ENCODE results near the gene APOBEC3H. TPM values are rescaled to one million over a fixed set of nuclear protein-coding genes. Genes with fewer than 3 reads are reported as not detected.
A peak's percentile ranks its signal among the peaks of the same experiment; 100 is the strongest.

The APOBEC3H gene
- total and polyA plus RNA-seq, 12 donors: 0.06 to 1.9 (median 0.61) TPM; not detected in 8

DNA sequence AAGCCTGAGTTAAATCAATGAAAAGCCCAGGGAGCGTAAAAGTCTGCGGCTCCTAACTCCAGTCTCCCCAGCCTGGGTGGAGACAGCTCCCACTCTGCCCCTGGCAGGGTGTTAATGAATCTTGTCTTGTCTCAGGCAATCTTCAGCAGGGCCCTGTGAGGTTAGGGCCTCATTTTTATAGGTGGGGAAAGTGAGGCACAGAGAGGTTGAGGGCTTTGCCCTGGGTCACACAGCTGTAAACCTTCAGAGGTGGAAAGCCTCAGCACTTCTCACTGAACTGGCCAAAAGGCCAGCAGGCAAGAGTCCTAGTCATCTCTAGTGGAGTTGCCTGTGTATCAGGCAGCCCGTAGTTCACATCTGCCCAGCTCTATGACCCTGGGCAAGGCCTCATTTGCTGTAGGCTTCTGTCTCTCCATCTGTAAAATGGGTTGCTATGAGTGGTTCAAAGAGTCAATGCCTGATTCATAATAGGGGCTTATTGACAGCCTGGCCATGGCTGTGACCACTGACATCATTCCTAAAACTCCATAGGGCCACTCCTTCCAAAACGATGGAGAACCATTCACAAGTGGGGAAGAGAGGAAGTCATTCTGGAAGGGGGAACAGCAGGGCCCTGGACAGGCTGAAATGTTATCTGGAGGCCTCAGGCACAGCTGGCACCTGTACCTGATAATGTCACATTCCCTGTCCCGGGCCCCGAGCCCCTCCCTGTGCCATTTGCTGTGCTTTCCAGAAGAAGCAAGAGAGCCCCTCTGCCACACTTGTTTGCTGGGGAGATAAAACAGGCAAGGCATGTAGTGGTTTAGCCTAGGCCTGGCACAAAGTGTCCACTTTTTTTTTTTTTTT, 49.4 kb downstream of the APOBEC3H start:
- Histone ChIP-seq H3K9me3 (no peaks in the 10 kb centered on the region), H3K4me1 (peaks cover 14 to 85% (median 73%) of the 10 kb centered on the region in 9 donors), H3K4me3 (peak overlapping the region; percentile 32 to 99 (median 89)), H3K27me3 (no peaks in the 10 kb centered on the region), H3K36me3 (peaks cover 0 to 35% (median 0%) of the 10 kb centered on the region in 9 donors), H3K27ac (peak overlapping the region; percentile 80 to 97 (median 90))
- ATAC-seq: peak in 1 of 8 donors; percentile 3
- TF ChIP-seq, protein P1, sequence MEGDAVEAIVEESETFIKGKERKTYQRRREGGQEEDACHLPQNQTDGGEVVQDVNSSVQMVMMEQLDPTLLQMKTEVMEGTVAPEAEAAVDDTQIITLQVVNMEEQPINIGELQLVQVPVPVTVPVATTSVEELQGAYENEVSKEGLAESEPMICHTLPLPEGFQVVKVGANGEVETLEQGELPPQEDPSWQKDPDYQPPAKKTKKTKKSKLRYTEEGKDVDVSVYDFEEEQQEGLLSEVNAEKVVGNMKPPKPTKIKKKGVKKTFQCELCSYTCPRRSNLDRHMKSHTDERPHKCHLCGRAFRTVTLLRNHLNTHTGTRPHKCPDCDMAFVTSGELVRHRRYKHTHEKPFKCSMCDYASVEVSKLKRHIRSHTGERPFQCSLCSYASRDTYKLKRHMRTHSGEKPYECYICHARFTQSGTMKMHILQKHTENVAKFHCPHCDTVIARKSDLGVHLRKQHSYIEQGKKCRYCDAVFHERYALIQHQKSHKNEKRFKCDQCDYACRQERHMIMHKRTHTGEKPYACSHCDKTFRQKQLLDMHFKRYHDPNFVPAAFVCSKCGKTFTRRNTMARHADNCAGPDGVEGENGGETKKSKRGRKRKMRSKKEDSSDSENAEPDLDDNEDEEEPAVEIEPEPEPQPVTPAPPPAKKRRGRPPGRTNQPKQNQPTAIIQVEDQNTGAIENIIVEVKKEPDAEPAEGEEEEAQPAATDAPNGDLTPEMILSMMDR (IDR thresholded peaks at IDR 0.05): no peak
- WGBS, 2 donors: 62 to 66% methylated on average over 6 of the region's 6 CpGs
- intact Hi-C loops (cut with DNase I): no loop called here
- DNase-seq: no peak

DNA sequence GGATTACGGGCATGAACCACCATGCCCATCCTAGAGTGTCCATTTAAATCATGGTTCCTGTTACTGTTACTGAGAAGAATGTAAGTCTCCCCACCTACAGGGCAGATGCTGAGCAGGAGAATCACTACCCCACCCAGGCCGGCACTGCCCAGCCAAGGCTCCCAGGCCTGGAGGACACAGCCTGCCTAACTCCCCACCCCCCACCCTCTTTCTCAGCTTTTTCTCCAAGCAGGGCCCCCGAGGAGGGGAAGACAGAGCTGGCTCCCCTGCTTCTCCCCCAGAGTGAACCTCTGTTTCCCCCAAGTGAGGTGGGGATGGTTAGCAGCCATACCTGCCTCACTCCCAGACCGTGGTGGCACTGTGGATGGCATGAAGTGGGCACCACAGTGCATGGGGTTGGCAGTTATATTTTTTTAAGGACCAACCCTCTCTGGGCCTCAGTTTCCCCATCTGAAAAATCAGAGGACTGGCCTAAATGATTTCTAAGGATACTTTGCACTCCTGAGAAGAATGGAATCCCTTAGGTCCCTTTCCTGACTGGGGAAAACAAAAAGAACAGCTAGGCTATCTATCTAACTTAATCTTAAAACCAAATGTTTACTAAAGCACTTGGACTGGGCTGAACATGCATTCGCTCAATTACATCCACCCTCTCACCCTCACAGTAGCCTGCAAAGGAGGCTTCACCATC, 50.4 kb downstream of the APOBEC3H start:
- no peak for ATAC-seq
- WGBS, 2 donors: 84 to 85% methylated on average over 5 of the region's 5 CpGs
- TF ChIP-seq, protein P1 (IDR thresholded peaks at IDR 0.05): no peak
- Histone ChIP-seq H3K36me3 (peaks cover 0 to 35% (median 0%) of the 10 kb centered on the region in 9 donors), H3K27me3 (no peaks in the 10 kb centered on the region), H3K27ac (peak overlapping the region in 8 of 10 donors; percentile 26 to 96 (median 66)), H3K9me3 (no peaks in the 10 kb centered on the region), H3K4me3 (no peak overlapping the region), H3K4me1 (peaks cover 14 to 82% (median 75%) of the 10 kb centered on the region in 9 donors)
- DNase-seq: no peak
- intact Hi-C loops (cut with DNase I): no loop called here

GRCh38 chr22:39148026-39148726, 51.1 kb downstream of the APOBEC3H start:
- intact Hi-C loops (cut with DNase I): no loop called here
- Histone ChIP-seq H3K27ac (peak overlapping the region in 8 of 10 donors; percentile 31 to 96 (median 66)), H3K4me3 (no peak overlapping the region), H3K27me3 (peaks cover 0 to 3% (median 0%) of the 10 kb centered on the region in 7 donors), H3K36me3 (peaks cover 0 to 31% (median 0%) of the 10 kb centered on the region in 9 donors), H3K9me3 (no peaks in the 10 kb centered on the region), H3K4me1 (peaks cover 14 to 87% (median 75%) of the 10 kb centered on the region in 9 donors)
- 77% methylated on average over 16 of the region's 16 CpGs for WGBS, 2 donors
- ATAC-seq: no peak
- TF ChIP-seq, protein P1 (IDR thresholded peaks at IDR 0.05): no peak
- DNase-seq: no peak

Measured in heart right ventricle (tissue), 16 donors.